SJCRH30 (cell line): ENCODE results near the gene CRELD2. TPM values are rescaled to one million over a fixed set of nuclear protein-coding genes. Genes with fewer than 3 reads are reported as not detected.
"Not testable (repeated sequence)": the region's sequence is repeated elsewhere in the genome, so short reads cannot be mapped to it uniquely, and the experiment has no call there.

ENCODE experiments used
- DNase-seq, 2 experiments: peaks; one replicate each; pipeline ENCODE4 v3.0.0-alpha.2; 2015 to 2020
- H3K27ac ChIP-seq: fragments of 250-450 bp; sonication (Bioruptor Pico); 2 replicates; pipeline ENCODE4 v1.5.1; 2020; ENCODE audit warnings: mild to moderate bottlenecking, moderate library complexity
- H3K27me3 ChIP-seq: fragments of 250-450 bp; sonication (Bioruptor Pico); 2 replicates; pipeline ENCODE4 v1.5.1; 2020; ENCODE audit warnings: mild to moderate bottlenecking, moderate library complexity
- H3K36me3 ChIP-seq: fragments of 250-450 bp; sonication (Bioruptor Pico); 2 replicates; pipeline ENCODE4 v1.5.1; 2020; ENCODE audit warnings: mild to moderate bottlenecking, moderate library complexity
- H3K4me1 ChIP-seq: fragments of 250-450 bp; sonication (Bioruptor Pico); 2 replicates; pipeline ENCODE4 v1.5.1; 2020; ENCODE audit warnings: mild to moderate bottlenecking, moderate library complexity
- H3K4me3 ChIP-seq: fragments of 250-450 bp; sonication (Bioruptor Pico); 2 replicates; pipeline ENCODE4 v1.5.1; 2020; ENCODE audit warnings: mild to moderate bottlenecking, moderate library complexity
- H3K9me3 ChIP-seq: fragments of 250-450 bp; sonication (Bioruptor Pico); replicated peaks from 2 replicates; pipeline ENCODE4 v1.5.1; 2020; ENCODE audit warnings: mild to moderate bottlenecking, moderate library complexity
- total RNA-seq: library from RNA; depleted of rRNA; stranded (reverse); fragments of >200 nt; shearing (Covaris generic); gene quantifications from 2 replicates; pipeline ENCODE4 v1.2.3, GENCODE V29; 2014

Gene CRELD2
- total RNA-seq, 1 experiment from 2014 or later, result 37.6 TPM

DNA sequence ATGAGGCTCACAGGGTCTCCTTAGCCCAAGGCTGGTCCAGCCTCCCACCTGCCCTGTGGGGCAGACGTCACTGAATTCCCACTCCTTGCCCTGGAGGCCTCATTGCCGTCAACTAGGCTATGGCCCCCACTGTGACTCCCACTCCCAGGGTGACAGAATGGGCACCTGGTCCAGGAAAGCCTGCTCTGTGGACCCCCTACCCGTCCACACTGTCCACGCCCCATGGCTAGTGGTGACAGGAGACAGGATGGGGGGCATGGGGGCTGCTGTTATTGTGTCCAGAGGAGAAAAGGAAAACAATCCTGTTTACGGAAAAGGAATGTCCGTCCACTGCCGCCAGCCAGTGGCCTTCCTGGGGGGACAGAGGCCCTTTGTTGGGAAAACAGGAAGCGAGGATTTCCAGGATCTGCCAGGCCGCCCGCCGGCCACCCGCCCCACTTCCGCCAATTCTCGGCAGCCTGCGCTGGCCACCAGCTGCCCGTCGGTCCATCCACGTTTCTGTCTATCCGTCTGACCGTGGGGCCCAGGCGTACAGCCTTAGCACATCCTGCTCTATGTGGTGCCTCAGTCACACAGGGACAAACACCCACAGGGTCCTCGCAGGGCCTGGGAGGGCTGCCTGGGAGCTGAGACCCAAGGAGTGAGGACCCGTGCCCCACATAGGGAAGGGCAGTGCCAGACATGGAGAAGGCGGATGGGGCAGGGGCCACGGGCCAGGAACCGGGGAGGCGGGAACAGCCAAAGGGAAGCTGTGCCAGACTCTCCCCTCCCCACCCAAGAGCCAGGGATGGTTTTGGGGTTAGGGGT, 19.5 kb downstream of the CRELD2 start:
- H3K9me3 ChIP-seq, result no peaks in the 10 kb centered on the region; the same call in 1 of the 2 replicates
- H3K4me1 ChIP-seq, result peaks cover 56% of the 10 kb centered on the region
- H3K36me3 ChIP-seq, result no peaks in the 10 kb centered on the region
- H3K27ac ChIP-seq, result peak overlapping the region; percentile 91
- H3K4me3 ChIP-seq, result peak overlapping the region; percentile 21
- peak; percentile 88 to 92 for DNase-seq
- H3K27me3 ChIP-seq, result no peaks in the 10 kb centered on the region

DNA sequence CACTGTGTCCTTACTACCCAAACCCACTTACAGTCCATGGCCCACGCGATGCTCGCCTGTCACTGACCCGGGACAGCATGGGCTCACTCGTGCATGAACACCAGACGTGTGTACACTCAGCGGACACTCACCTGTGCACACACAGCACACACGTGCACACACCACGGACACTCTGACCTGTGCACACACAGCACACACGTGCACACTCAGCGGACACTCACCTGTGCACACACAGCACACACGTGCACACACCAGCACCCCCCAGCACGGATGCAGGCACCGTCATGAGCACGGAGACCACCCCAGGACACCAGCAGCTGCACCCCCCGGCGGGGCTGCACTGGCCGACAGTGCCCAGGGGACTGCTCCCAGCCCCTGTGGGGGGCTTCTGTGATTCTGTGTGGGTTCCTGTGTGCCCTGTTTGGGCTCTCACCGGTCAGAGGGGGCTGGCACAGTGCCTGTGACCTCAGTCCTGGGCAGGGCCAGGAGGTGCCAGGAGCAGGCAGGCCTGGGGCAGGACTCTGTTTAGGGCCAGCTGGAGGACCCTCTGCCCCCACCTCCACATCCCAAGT, 20.2 kb downstream of the CRELD2 start:
- Histone ChIP-seq H3K4me1 (peaks cover 54% of the 10 kb centered on the region), H3K36me3 (no peaks in the 10 kb centered on the region), H3K27me3 (no peaks in the 10 kb centered on the region), H3K9me3 (no peaks in the 10 kb centered on the region; the same call in 1 of the 2 replicates), H3K27ac (peak overlapping the region; percentile 91), H3K4me3 (no peak overlapping the region)
- no peak for DNase-seq

DNA sequence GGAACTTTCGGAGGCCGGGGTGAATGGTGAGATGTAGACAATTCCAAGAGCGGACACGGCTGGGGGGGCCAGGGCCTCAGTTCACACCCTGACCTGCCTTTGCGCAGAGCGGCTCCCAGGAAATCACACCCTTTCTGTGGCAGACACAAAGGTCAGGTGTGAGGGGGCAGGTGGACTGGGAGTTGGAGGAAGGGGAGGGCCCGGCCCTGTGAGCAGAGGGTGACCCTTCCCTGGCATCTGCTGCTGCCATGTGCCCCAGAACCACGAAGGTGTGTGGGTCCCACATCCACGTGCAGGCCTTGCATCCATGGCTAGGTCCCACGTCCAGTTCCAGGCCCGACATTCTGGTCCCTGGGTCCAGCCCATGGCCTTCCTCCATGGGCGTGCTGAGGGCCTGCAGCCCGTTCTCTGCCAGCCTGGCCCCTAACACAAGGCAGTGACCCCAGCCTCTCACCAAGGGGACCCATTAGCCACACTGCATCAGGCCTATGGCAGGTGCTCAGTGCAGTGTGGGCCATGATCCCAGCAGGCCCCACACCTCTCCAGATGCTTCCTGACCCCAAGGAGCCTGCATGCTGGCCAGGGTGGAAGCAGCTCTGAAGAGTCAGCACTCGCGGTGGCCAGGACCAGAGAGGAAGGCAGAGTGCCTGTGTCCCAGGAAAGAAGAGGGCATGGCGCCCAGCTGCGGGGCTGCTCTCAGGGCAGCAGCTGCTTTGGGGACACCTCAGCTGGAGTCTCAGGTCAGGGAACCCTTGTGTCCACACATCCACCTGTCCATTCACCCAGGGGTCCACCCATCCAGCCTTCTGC, 23.3 kb downstream of the CRELD2 start:
- DNase-seq, result no peak
- no peak overlapping the region for H3K4me3 ChIP-seq

DNA sequence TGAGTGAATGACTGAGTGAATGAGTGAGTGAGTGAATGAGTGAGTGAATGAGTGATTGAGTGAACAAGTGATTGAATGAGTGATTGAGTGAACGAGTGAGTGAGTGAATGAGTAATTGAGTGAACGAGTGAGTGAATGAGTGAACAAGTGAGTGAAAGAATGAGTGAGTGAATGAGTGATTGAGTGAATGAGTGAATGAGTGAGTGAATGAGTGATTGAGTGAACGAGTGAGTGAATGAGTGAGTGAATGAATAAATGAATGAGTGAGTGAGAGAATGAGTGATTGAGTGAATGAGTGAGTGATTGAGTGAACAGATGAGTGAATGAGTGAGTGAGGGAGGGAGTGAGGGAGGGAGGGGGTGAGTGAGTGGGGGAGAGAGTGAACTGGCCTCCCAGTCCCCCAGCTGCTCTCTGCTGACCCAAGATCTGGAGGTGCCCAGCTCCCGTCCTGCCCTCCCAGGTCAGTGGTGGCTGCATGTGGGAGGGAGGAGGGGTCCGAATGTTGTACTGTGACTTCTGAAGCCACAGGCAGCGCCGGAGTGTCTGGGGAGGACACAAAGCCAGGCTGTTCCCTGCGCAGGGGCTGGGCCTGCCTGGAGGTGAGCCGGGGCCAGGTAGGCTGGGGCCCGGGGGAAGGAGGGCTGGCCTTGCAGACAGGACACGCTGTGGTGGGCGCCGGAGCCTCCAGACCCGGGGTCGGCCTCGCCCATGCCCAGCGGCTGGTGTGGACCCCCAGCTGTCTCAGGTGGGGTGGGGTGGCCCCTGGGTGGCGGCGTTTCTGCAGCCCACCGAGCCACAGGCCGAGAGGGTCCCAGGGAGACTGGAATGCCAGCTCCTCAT, 24.4 kb downstream of the CRELD2 start:
- Histone ChIP-seq H3K4me3 (no peak overlapping the region), H3K27ac (no peak overlapping the region), H3K36me3 (no peaks in the 10 kb centered on the region), H3K4me1 (peaks cover 46% of the 10 kb centered on the region), H3K27me3 (no peaks in the 10 kb centered on the region), H3K9me3 (no peaks in the 10 kb centered on the region; the same call in 1 of the 2 replicates)
- DNase-seq, result no peak

More for the DNA sequence above, 23.3 kb downstream of the CRELD2 start:
- Histone ChIP-seq H3K9me3 (no peaks in the 10 kb centered on the region; the same call in 1 of the 2 replicates), H3K27me3 (no peaks in the 10 kb centered on the region), H3K36me3 (no peaks in the 10 kb centered on the region), H3K4me1 (peaks cover 46% of the 10 kb centered on the region), H3K27ac (no peak overlapping the region)

DNA sequence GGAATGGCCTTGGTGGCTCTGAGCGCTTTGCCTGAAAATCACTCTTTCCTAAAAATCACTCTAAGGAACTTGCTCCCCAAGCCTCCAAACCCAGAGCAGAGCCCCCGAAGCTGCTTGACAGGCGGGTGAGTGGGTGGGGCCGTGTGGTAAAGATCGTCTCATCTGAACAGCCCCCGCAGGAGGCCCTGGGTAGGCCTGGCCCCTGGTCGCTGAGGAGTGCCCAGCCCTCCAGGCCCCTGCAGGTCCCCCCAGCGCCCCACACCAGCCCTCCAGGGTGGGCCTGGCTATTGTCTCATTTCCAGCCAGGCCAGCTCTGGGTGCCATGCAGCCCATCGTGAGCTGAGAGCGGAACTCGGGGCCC, 25.0 kb downstream of the CRELD2 start:
- H3K27me3 ChIP-seq, result no peaks in the 10 kb centered on the region
- no peak overlapping the region for H3K27ac ChIP-seq

DNA sequence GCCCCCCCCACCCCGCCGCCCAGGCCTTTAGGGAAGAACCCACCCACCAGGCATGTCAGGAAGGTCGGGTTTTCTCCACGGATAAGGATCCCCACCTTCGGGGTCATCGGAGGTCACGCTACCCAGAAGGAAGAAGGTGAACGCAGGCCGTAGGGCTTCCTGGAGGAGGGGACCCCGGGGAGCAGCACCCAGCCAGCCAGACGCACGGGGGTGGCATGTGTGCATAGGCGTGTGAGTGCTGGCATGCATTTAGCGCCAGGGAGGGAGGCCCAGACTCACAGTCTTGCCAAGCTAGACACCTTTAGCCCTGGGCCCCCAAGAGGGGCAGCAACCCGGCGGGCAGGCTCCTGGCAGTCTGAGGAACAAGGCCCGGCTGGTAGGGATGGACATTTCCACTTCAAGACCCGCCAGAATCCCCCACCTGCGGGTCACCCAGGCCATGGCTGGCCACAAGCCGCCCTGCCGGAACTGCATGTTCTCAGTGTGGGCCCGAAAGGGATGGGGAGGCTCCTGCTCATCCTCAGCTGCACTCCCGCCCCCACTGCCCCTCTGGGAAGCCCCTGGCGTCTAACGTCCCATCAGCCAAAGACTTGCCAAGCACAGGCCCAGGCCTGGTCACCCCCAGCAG, 25.5 kb downstream of the CRELD2 start:
- Histone ChIP-seq H3K36me3 (no peaks in the 10 kb centered on the region), H3K27ac (no peak overlapping the region), H3K27me3 (no peaks in the 10 kb centered on the region), H3K4me3 (no peak overlapping the region), H3K9me3 (no peaks in the 10 kb centered on the region; the same call in 1 of the 2 replicates), H3K4me1 (peaks cover 47% of the 10 kb centered on the region)
- DNase-seq, result no peak

More for the DNA sequence above, 25.0 kb downstream of the CRELD2 start:
- peaks cover 47% of the 10 kb centered on the region for H3K4me1 ChIP-seq
- H3K4me3 ChIP-seq, result no peak overlapping the region
- no peaks in the 10 kb centered on the region for H3K36me3 ChIP-seq
- DNase-seq, result no peak
- no peaks in the 10 kb centered on the region; the same call in 1 of the 2 replicates for H3K9me3 ChIP-seq

DNA sequence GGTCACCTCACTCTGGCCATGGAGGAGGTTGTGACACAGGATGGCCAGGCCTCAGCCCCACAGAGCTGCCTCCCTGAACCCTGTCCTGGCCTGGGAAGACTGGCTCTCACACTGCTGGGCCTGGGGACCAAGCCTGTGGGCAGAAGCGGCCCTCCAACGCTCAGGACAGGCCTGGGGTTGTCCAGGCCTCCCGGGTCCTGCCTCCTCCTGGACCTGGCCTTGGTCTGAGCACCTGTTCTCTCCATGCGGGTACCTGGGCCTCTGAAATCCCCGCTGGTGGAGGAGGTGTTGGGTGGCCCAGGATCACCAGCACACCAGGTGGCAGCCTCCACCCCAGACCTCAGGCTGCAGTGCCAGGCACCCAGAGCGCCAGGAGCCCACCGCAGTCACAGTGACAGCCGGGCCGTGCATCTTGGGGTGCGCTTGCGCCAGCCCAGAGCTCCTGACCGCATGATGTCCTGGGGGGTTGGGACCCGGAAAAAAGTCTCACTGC, 26.0 kb downstream of the CRELD2 start:
- no peak overlapping the region for H3K4me3 ChIP-seq
- no peaks in the 10 kb centered on the region for H3K27me3 ChIP-seq
- peaks cover 47% of the 10 kb centered on the region for H3K4me1 ChIP-seq
- DNase-seq, result no peak
- no peaks in the 10 kb centered on the region; the same call in 1 of the 2 replicates for H3K9me3 ChIP-seq
- no peaks in the 10 kb centered on the region for H3K36me3 ChIP-seq
- no peak overlapping the region for H3K27ac ChIP-seq

DNA sequence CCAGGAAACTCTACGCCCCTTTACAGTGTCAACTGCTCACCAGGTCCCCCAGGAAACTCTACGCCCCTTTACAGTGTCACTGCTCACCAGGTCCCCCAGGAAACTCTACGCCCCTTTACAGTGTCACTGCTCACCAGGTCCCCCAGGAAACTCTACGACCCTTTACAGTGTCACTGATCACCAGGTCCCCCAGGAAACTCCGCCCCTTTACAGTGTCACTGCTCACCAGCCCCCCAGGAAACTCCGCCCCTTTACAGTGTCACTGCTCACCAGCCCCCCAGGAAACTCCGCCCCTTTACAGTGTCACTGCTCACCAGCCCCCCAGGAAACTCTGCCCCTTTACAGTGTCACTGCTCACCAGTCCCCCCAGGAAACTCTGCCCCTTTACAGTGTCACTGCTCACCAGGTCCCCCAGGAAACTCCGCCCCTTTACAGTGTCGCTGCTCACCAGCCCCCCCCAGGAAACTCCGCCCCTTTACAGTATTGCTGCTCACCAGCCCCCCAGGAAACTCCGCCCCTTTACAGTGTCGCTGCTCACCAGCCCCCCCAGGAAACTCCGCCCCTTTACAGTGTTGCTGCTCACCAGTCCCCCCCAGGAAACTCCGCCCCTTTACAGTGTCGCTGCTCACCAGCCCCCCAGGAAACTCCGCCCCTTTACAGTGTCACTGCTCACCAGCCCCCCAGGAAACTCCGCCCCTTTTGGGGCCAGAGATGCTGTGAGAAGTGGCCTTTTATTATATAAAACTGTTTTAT, 26.8 kb downstream of the CRELD2 start:
- H3K27me3 ChIP-seq, H3K9me3 ChIP-seq, H3K4me3 ChIP-seq, H3K27ac ChIP-seq, H3K36me3 ChIP-seq: not testable (repeated sequence)
- peaks cover 48% of the 10 kb centered on the region for H3K4me1 ChIP-seq
- peak; percentile 74 to 84 for DNase-seq

DNA sequence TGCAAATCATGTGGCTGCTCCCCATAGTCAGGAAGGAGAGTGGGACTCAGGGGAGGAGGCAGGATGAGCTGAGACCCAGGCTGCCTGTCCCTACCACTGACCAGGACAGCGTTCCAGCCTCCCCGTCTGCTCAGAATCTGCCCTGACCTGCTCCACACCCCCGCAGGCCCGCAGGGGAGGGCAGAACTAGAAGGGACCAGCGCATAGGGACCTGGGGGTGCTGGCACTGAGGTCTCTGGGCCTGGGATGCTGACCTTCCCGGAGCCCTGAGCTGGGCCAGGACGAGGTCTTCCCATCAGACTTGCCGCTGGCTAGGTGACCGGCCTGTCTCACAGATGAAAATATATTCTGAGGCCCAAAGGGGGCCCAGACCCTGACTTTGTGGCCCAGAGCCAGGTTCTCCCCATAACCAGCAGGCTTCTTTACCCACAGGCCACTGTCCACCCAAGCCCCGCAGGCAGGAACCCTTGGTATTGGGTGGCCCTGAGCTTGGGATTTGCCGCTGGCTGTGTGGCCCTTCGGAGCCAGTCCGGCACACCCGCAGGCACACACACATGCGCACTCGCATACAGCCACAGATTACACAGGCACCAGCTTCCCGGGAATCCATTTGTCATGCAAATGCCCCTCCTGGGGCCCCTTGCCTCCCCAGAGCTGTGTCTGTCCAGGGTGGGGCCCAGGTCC, 28.3 kb downstream of the CRELD2 start:
- DNase-seq, result peak; percentile 87
- H3K27me3 ChIP-seq, result no peaks in the 10 kb centered on the region
- no peaks in the 10 kb centered on the region for H3K36me3 ChIP-seq
- H3K4me1 ChIP-seq, result peaks cover 50% of the 10 kb centered on the region
- no peaks in the 10 kb centered on the region; the same call in 1 of the 2 replicates for H3K9me3 ChIP-seq
- peak overlapping the region; percentile 7; the same call in 1 of the 2 replicates for H3K4me3 ChIP-seq
- peak overlapping the region; percentile 55 for H3K27ac ChIP-seq

DNA sequence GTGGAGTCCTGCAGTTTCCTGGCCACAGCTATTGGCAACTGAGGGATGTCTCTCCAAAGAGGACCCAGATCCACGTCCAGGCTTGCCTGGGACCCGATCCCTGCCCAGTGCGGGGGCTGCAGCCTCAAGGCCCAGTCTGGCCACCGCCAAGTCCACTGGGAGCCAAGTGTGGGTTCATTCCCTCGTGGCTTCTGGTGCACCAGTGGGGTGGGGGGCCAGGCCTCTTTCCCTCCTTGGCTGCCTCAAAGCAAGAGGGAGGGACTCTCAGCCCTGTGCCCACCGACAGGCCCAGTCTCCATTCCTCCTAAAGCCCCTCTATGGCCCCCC, 28.8 kb downstream of the CRELD2 start:
- Histone ChIP-seq H3K9me3 (no peaks in the 10 kb centered on the region; the same call in 1 of the 2 replicates), H3K27ac (peak overlapping the region; percentile 55), H3K36me3 (no peaks in the 10 kb centered on the region), H3K4me1 (peaks cover 55% of the 10 kb centered on the region), H3K27me3 (no peaks in the 10 kb centered on the region), H3K4me3 (no peak overlapping the region)
- DNase-seq, result no peak

DNA sequence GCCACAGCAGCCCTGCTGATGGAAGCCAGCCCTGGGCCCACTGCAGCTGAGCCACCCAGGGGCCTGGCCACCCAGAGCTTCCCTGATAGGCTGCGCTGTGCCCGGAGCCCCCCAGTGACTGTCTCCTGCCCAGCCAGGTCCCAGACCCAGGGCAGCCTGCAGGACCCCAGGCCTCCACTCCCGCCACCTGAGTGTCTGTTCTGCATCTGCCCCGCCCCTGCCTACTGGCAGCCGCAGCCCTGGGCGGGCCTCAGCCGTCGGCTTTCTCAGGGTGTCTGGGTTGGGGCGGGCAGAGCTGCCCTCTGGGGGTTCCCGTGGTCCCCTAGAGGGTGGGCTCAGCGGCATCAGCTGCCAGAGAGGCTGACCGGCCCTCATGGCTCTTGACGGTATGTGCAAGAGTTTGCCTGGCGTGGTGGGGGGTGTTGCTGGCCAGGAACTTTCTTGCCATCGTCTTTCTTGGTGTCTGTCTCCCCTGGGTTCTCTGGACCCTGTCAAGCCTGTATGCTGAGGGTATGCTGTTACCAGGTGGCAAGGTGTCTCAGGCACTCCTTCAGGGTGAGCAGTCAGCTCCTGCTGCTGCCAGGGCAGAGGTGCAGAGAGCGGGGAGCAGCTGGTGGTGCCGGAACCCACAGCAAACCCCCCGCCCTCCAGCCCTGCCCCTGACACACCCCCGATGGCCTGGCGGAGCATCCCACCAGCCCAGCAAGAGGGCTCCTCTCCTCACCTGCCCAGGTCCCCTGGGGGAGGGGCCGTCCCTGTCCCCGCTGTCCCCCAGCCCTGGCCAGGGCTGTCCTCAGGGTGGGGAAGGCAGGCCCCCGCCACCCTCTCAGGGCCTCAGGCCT, 29.9 kb downstream of the CRELD2 start:
- Histone ChIP-seq H3K4me3 (no peak overlapping the region), H3K27me3 (no peaks in the 10 kb centered on the region), H3K9me3 (no peaks in the 10 kb centered on the region), H3K27ac (peak overlapping the region; percentile 57), H3K4me1 (peaks cover 62% of the 10 kb centered on the region), H3K36me3 (no peaks in the 10 kb centered on the region)
- no peak for DNase-seq
